GM10266 (cell line): ENCODE data around the gene LINGO4.

Experiments used
- DNase-seq: peaks from one replicate; pipeline ENCODE4 v3.0.0; 2012; ENCODE audit errors: extremely low spot score
- CTCF ChIP-seq: IDR thresholded peaks from 2 replicates; pipeline ENCODE4 v1.5.1; 2012; ENCODE audit warnings: mild to moderate bottlenecking, low read depth; ENCODE audit not compliant: control insufficient read depth, insufficient read depth; ENCODE audit errors: missing control alignments

Gene LINGO4

GRCh38 chr1:151827853-151828252 lies 22.6 kb upstream of the LINGO4 start:
- DNase-seq: no peak

GRCh38 chr1:151825751-151826660 lies 20.8 kb upstream of the LINGO4 start:
- TF ChIP-seq CTCF: no peak
- DNase-seq: no peak

More at GRCh38 chr1:151827853-151828252, 22.6 kb upstream of the LINGO4 start:
- no peak for TF ChIP-seq CTCF

- no peak for DNase-seq
- TF ChIP-seq CTCF: no peak
Observed at GRCh38 chr1:151825204-151825603, 20.0 kb upstream of the LINGO4 start.

- TF ChIP-seq CTCF: no peak
- DNase-seq: no peak
Observed at GRCh38 chr1:151823175-151823574, 18.0 kb upstream of the LINGO4 start.

GRCh38 chr1:151822404-151822803 lies 17.2 kb upstream of the LINGO4 start:
- no peak for DNase-seq
- TF ChIP-seq CTCF: no peak

- DNase-seq: no peak
- TF ChIP-seq CTCF: no peak
Observed at GRCh38 chr1:151820940-151821339, 15.7 kb upstream of the LINGO4 start.

GRCh38 chr1:151819976-151820623 lies 14.9 kb upstream of the LINGO4 start:
- no peak for TF ChIP-seq CTCF
- no peak for DNase-seq
